Naive thymus-derived CD4-positive, alpha-beta T cell (primary cell): ENCODE measurements around the gene CAPN6. TPM values are rescaled to one million over a fixed set of nuclear protein-coding genes. Genes with fewer than 3 reads are reported as not detected.

Source experiments
- ATAC-seq: fragments of 150-1000 bp; cut with Tn5 transposase; 2 replicates; pipeline ENCODE4 v1.10.0; 2021; ENCODE audit warnings: mild to moderate bottlenecking, moderate library complexity
- CTCF ChIA-PET: fragments of 350-600 bp; sonication (Branson Sonifier 250); formaldehyde crosslinking; loops from one replicate; lab custom pipeline; 2021; ENCODE audit warnings: antibody characterized with exemption; lab: Charles Lee
- POLR2A ChIA-PET: fragments of 350-600 bp; sonication (Branson Sonifier 250); formaldehyde crosslinking; loops from one replicate; lab custom pipeline; 2021; ENCODE audit warnings: antibody characterized with exemption, inconsistent platforms; lab: Charles Lee
- DNase-seq, 9 donors: peaks; one replicate each; pipeline versions ENCODE4 v3.0.0 to v3.0.0-alpha.2; 2020 to 2022; ENCODE audit warnings: mixed read lengths in 1 of 9
- H3K27ac ChIP-seq: one replicate; pipeline ENCODE4 v1.7.0; 2013; ENCODE audit warnings: mild to moderate bottlenecking, low read depth, low read length, moderate library complexity
- H3K27me3 ChIP-seq, 2 donors: one replicate each; pipeline ENCODE4 v1.7.0; 2013; ENCODE audit warnings: low read length in 2 of 2, mild to moderate bottlenecking in 2 of 2, moderate library complexity in 2 of 2; ENCODE audit not compliant: control insufficient read depth in 2 of 2, insufficient read depth in 2 of 2
- H3K36me3 ChIP-seq, 3 experiments: 1 replicate in 2 of 3; 2 replicates in 1 of 3; pipeline ENCODE4 v1.7.0; 2013; ENCODE audit warnings: low read length in 3 of 3, mild to moderate bottlenecking in 3 of 3, moderate library complexity in 1 of 3; ENCODE audit not compliant: insufficient read depth in 3 of 3, control insufficient read depth in 2 of 3
- H3K4me1 ChIP-seq, 2 donors: one replicate each; pipeline ENCODE4 v1.7.0; 2013; ENCODE audit warnings: low read length in 2 of 2, mild to moderate bottlenecking in 2 of 2, moderate library complexity in 1 of 2; ENCODE audit not compliant: control insufficient read depth in 2 of 2, insufficient read depth in 2 of 2
- H3K4me3 ChIP-seq: 2 replicates; pipeline ENCODE4 v1.7.0; 2013; ENCODE audit warnings: mild to moderate bottlenecking, low read length
- H3K9me3 ChIP-seq, 3 experiments: 1 replicate in 2 of 3; 2 replicates in 1 of 3; pipeline ENCODE4 v1.7.0; 2013; ENCODE audit warnings: low read length in 3 of 3; ENCODE audit not compliant: control insufficient read depth in 2 of 3
- H3K27ac Mint-ChIP-seq, 9 donors: one replicate each; pipeline ENCODE4 v1.8.0; 2020 to 2022; ENCODE audit warnings: mixed read lengths in 9 of 9, mild to moderate bottlenecking in 8 of 9, moderate library complexity in 5 of 9, inconsistent platforms in 2 of 9
- H3K27me3 Mint-ChIP-seq, 5 donors: one replicate each; pipeline ENCODE4 v1.8.0; 2021 to 2022; ENCODE audit warnings: mixed read lengths in 5 of 5, mild to moderate bottlenecking in 1 of 5
- H3K36me3 Mint-ChIP-seq, 5 donors: one replicate each; pipeline ENCODE4 v1.8.0; 2020 to 2022; ENCODE audit warnings: mixed read lengths in 5 of 5, mild to moderate bottlenecking in 3 of 5, inconsistent platforms in 1 of 5
- H3K4me1 Mint-ChIP-seq, 7 donors: one replicate each; pipeline ENCODE4 v1.8.0; 2020 to 2022; ENCODE audit warnings: mixed read lengths in 7 of 7, mild to moderate bottlenecking in 3 of 7, inconsistent platforms in 1 of 7
- H3K4me3 Mint-ChIP-seq, 10 donors: one replicate each; pipeline ENCODE4 v1.8.0; 2020 to 2022; ENCODE audit warnings: mild to moderate bottlenecking in 10 of 10, mixed read lengths in 10 of 10, moderate library complexity in 6 of 10, inconsistent platforms in 2 of 10
- H3K9me3 Mint-ChIP-seq, 11 donors: one replicate each; pipeline ENCODE4 v1.8.0; 2020 to 2022; ENCODE audit warnings: mixed read lengths in 11 of 11, mild to moderate bottlenecking in 4 of 11, inconsistent platforms in 1 of 11, moderate library complexity in 1 of 11
- intact Hi-C, 2 donors: fragments of 100-400 bp; cut with micrococcal nuclease; formaldehyde crosslinking; loops; one replicate each; pipeline ENCODE4 v1.15.1; 2023
- polyA plus RNA-seq, 2 donors: library from polyadenylated mRNA; unstranded; fragments of 300-500 nt; fragmentation: Illumina TruSeq; gene quantifications; one replicate each; pipeline ENCODE4 v1.2.3, GENCODE V29; 2021
- total RNA-seq, 6 experiments: library from RNA in 5 of 6; stranded (reverse) in 5 of 6; gene quantifications; 1 replicate in 5 of 6; 2 replicates in 1 of 6; pipeline ENCODE4 v1.2.3 and lab custom pipeline; 2021 to 2026

CAPN6 gene, protein sequence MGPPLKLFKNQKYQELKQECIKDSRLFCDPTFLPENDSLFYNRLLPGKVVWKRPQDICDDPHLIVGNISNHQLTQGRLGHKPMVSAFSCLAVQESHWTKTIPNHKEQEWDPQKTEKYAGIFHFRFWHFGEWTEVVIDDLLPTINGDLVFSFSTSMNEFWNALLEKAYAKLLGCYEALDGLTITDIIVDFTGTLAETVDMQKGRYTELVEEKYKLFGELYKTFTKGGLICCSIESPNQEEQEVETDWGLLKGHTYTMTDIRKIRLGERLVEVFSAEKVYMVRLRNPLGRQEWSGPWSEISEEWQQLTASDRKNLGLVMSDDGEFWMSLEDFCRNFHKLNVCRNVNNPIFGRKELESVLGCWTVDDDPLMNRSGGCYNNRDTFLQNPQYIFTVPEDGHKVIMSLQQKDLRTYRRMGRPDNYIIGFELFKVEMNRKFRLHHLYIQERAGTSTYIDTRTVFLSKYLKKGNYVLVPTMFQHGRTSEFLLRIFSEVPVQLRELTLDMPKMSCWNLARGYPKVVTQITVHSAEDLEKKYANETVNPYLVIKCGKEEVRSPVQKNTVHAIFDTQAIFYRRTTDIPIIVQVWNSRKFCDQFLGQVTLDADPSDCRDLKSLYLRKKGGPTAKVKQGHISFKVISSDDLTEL
- total RNA-seq (not detected), polyA plus RNA-seq (not detected), total RNA-seq (lab: John Stamatoyannopoulos, UW) (not detected)

DNA sequence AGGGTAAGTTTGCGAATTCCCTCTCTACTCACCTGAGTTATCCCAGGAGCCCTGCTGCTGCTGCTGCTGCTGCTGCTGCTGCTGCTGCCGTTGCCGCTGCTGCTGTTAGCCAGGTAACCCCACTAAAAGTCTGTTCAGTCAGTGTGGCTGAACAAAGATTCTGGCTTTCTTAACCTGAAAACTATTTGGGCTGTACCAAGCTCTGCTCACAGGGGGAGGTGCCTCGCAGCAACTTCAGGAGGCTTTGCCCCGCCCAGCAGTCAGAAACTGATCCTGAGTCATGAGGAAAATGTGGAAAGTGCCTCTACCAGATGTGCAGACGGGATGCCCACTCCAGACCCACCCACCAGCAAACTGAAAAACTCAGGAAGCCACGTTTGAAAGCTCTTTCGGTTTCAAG, at the start of gene CAPN6:
Gene CAPN6, minus strand, starts transcription at position 145 of the 400 bp plus-strand sequence. CDS start 6,547 bp downstream, outside the sequence.
- H3K9me3 ChIP-seq: no peaks in the 10 kb centered on the region
- DNase-seq: no peak
- intact Hi-C loops: no loop called here
- Mint-ChIP-seq H3K9me3 (peaks cover 0 to 2% (median 0%) of the 10 kb centered on the region in 11 donors), H3K4me3 (no peak within 1 kb of the TSS), H3K27me3 (peaks cover 0 to 4% (median 0%) of the 10 kb centered on the region in 5 donors), H3K4me1 (peaks cover 0 to 2% (median 0%) of the 10 kb centered on the region in 7 donors), H3K36me3 (no peaks in the 10 kb centered on the region), H3K27ac (no peak within 1 kb of the TSS)
- H3K4me1 ChIP-seq: no peaks in the 10 kb centered on the region
- no peak within 1 kb of the TSS for H3K27ac ChIP-seq
- CTCF ChIA-PET: no interaction called here
- POLR2A ChIA-PET: no interaction called here
- no peak for ATAC-seq
- H3K36me3 ChIP-seq: no peaks in the 10 kb centered on the region
- no peaks in the 10 kb centered on the region for H3K27me3 ChIP-seq
- no peak within 1 kb of the TSS for H3K4me3 ChIP-seq

DNA sequence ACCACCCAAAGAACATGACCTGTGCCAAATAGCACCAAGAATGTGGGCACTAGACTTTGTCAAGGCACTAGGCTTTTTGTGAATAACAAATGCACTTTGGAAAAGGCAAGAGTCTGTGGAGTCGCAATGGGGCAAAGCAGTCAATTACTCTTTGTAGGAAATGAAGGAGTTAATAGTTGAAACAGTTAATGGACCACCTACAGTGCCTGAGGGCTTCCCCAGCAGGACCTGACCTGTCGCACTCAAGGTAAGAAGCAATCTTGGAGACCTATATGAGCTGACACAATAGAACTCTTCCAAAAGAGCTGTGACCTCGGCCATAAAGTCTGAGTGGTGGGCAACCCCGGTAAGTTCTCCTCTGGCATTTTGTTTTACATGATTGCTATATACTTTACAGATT, 49.2 kb upstream of the CAPN6 start:
- no peaks in the 10 kb centered on the region for H3K36me3 Mint-ChIP-seq
- H3K4me3 ChIP-seq: no peak overlapping the region
- DNase-seq (no peak), ATAC-seq (no peak)
- POLR2A ChIA-PET: no interaction called here
- no peaks in the 10 kb centered on the region for H3K4me1 Mint-ChIP-seq
- H3K27ac Mint-ChIP-seq: no peak overlapping the region
- H3K27me3 Mint-ChIP-seq: peaks cover 0 to 4% (median 0%) of the 10 kb centered on the region in 5 donors
- no peaks in the 10 kb centered on the region for H3K27me3 ChIP-seq
- CTCF ChIA-PET: no interaction called here
- no peak overlapping the region for H3K27ac ChIP-seq
- no peaks in the 10 kb centered on the region for H3K36me3 ChIP-seq
- H3K4me3 Mint-ChIP-seq: no peak overlapping the region
- H3K9me3 ChIP-seq: no peaks in the 10 kb centered on the region
- no peaks in the 10 kb centered on the region for H3K9me3 Mint-ChIP-seq
- intact Hi-C loops: no loop called here
- no peaks in the 10 kb centered on the region for H3K4me1 ChIP-seq

DNA sequence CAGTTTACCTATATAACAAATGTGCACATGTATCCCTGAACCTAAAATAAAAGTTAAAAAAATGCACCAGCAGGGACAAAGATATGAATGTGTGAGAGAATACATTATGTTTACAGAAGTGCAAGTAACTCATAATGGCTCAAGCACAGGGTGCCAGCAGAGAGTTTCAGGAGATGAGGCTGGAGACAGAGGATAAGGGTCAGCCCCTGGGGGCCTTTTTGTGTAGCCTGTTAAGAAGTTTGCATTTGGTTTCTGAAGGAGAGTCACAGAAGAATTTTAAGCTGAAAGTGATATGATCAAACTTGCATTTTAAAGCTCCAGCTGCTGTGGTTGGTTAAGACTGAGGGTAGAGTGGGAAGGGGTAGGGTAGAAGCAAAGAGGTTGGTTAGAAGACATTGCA, 48.6 kb upstream of the CAPN6 start:
- no peak overlapping the region for H3K4me3 ChIP-seq
- no peaks in the 10 kb centered on the region for H3K36me3 ChIP-seq
- H3K4me3 Mint-ChIP-seq: no peak overlapping the region
- H3K27me3 ChIP-seq: no peaks in the 10 kb centered on the region
- no peaks in the 10 kb centered on the region for H3K4me1 ChIP-seq
- DNase-seq: no peak
- CTCF ChIA-PET: no interaction called here
- no peak for ATAC-seq
- no peaks in the 10 kb centered on the region for H3K36me3 Mint-ChIP-seq
- H3K9me3 Mint-ChIP-seq: peaks cover 0 to 1% (median 0%) of the 10 kb centered on the region in 11 donors
- intact Hi-C loops: no loop called here
- POLR2A ChIA-PET: no interaction called here
- H3K27me3 Mint-ChIP-seq: peaks cover 0 to 4% (median 0%) of the 10 kb centered on the region in 5 donors
- no peaks in the 10 kb centered on the region for H3K9me3 ChIP-seq
- no peaks in the 10 kb centered on the region for H3K4me1 Mint-ChIP-seq
- no peak overlapping the region for H3K27ac Mint-ChIP-seq
- no peak overlapping the region for H3K27ac ChIP-seq

DNA sequence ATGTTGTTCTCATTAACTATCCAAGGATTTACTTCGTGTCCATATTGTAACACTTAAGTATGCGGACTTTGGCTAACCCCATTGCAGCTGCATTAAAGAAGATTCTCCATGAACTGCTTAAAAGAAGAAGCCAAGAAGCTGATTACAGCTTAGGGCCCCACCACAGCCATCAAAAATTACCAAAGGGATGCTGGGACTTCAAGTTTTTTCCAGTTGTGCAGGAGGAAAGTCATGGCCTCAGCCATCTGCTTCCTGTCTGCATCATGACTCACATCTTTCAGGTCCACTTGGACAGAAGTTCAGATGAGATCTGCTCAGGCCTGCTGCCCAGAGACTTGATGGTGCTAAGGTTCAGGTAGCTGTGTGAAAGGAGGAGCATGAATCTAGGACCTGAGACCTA, 38.8 kb upstream of the CAPN6 start:
- POLR2A ChIA-PET: no interaction called here
- ATAC-seq: no peak
- intact Hi-C loops: no loop called here

DNA sequence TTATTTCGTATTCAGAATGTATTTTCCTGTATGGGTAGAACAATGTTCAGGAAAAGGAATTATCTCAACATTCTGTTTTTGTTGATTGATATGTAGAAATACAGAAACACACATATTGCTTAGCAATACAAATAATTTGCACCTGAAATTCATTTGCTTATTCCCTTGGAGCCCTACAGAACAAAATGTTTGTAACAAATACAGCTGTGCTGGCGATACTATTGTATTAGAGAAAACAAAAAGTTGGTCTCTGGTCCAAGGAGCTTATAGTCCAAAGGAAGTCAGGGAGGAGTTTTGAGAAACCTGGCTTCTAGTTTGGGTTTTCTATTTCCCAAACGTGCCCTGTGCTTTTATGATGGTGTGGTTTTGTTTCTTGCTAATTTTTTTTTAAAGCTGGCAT, 37.8 kb upstream of the CAPN6 start:
- Mint-ChIP-seq H3K4me3 (no peak overlapping the region), H3K27ac (no peak overlapping the region), H3K9me3 (peaks cover 0 to 2% (median 0%) of the 10 kb centered on the region in 11 donors), H3K27me3 (peaks cover 0 to 4% (median 0%) of the 10 kb centered on the region in 5 donors), H3K4me1 (no peaks in the 10 kb centered on the region), H3K36me3 (no peaks in the 10 kb centered on the region)
- Histone ChIP-seq H3K4me3 (no peak overlapping the region), H3K4me1 (no peaks in the 10 kb centered on the region), H3K9me3 (no peaks in the 10 kb centered on the region), H3K27ac (no peak overlapping the region), H3K27me3 (no peaks in the 10 kb centered on the region), H3K36me3 (no peaks in the 10 kb centered on the region)
- no peak for DNase-seq
- intact Hi-C loops: no loop called here
- ChIA-PET POLR2A (no interaction called here), CTCF (no interaction called here)
- ATAC-seq: no peak

More for the DNA sequence above, 38.8 kb upstream of the CAPN6 start:
- no peak for DNase-seq
- no peaks in the 10 kb centered on the region for H3K4me1 ChIP-seq
- Mint-ChIP-seq H3K27ac (no peak overlapping the region), H3K36me3 (no peaks in the 10 kb centered on the region), H3K4me3 (no peak overlapping the region), H3K27me3 (peaks cover 0 to 4% (median 0%) of the 10 kb centered on the region in 5 donors), H3K9me3 (peaks cover 0 to 5% (median 2%) of the 10 kb centered on the region in 11 donors), H3K4me1 (no peaks in the 10 kb centered on the region)
- no peak overlapping the region for H3K27ac ChIP-seq
- no peak overlapping the region for H3K4me3 ChIP-seq
- H3K9me3 ChIP-seq: no peaks in the 10 kb centered on the region
- H3K27me3 ChIP-seq: no peaks in the 10 kb centered on the region
- CTCF ChIA-PET: no interaction called here
- H3K36me3 ChIP-seq: no peaks in the 10 kb centered on the region

DNA sequence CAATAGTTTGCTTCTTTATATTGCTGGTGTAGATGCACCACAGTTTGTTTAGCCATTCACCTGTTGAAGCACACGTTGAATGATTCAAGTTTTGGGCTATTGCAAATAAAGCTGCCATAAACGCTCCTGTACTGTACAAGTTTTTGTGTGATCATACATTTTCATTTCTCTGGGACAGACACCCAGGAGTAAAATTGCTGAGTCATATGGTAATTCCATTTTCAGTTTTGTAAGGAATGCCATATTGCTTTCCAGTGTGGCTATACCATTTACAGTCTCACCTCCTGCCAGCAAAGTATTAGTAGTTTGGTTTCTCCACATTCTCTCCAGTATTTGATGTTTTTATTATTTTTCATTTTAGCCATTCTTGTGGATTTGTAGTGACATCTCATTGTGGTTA, 32.0 kb upstream of the CAPN6 start:
- H3K4me1 ChIP-seq: no peaks in the 10 kb centered on the region
- H3K4me3 ChIP-seq: no peak overlapping the region
- no peak overlapping the region for H3K4me3 Mint-ChIP-seq
- DNase-seq (no peak), ATAC-seq (no peak)
- intact Hi-C loops: no loop called here
- H3K4me1 Mint-ChIP-seq: no peaks in the 10 kb centered on the region
- H3K27me3 Mint-ChIP-seq: no peaks in the 10 kb centered on the region
- H3K36me3 Mint-ChIP-seq: no peaks in the 10 kb centered on the region
- H3K27ac Mint-ChIP-seq: no peak overlapping the region
- CTCF ChIA-PET: no interaction called here
- no peaks in the 10 kb centered on the region for H3K36me3 ChIP-seq
- POLR2A ChIA-PET: no interaction called here
- no peaks in the 10 kb centered on the region for H3K9me3 Mint-ChIP-seq
- no peaks in the 10 kb centered on the region for H3K9me3 ChIP-seq
- no peaks in the 10 kb centered on the region for H3K27me3 ChIP-seq
- H3K27ac ChIP-seq: no peak overlapping the region
